ENCODE data around the gene ORM1.
"Not testable (repeated sequence)": the region's sequence is repeated elsewhere in the genome, so short reads cannot be mapped to it uniquely, and the experiment has no call there.

The ORM1 gene

GRCh38 chr9:114330636-114331035 is 7.7 kb downstream of the ORM1 start:
- Histone ChIP-seq H3K36me3 (peaks cover 13 to 15% (median 14%) of the 10 kb centered on the region in 11 experiments), H4K20me1 (peaks cover 0 to 4% (median 0%) of the 10 kb centered on the region in 11 experiments; a peak in 4 of 22 replicates), H3K4me1 (peaks cover 0 to 11% (median 0%) of the 10 kb centered on the region in 10 experiments; a peak in 2 of 20 replicates), H3K27ac (no peak overlapping the region), H3K9me3 (replicated peaks in 1 of 11) (peaks cover 0 to 20% (median 8%) of the 10 kb centered on the region in 11 experiments; a peak in 11 of 22 replicates), H3K9ac (no peak overlapping the region), H3K27me3 (no peaks in the 10 kb centered on the region), H3K4me2 (no peak overlapping the region), H3K4me3 (no peak overlapping the region)
- no peak for TF ChIP-seq Cebpa-rat (IDR thresholded peaks at IDR 0.05)

GRCh38 chr9:114331229-114332195 is 8.6 kb downstream of the ORM1 start:
- H3K4me2 ChIP-seq, H3K27ac ChIP-seq, H3K9ac ChIP-seq, H3K27me3 ChIP-seq, H3K4me3 ChIP-seq: not testable (repeated sequence)
- H3K4me1 ChIP-seq: peaks cover 0 to 13% (median 5%) of the 10 kb centered on the region in 10 experiments; a peak in 4 of 20 replicates
- H3K36me3 ChIP-seq: peaks cover 21 to 23% (median 23%) of the 10 kb centered on the region in 11 experiments
- peaks cover 0 to 29% (median 8%) of the 10 kb centered on the region in 11 experiments; a peak in 11 of 22 replicates for H3K9me3 ChIP-seq (replicated peaks in 1 of 11)
- H4K20me1 ChIP-seq: peaks cover 0 to 13% (median 0%) of the 10 kb centered on the region in 11 experiments; a peak in 4 of 22 replicates

- H3K27ac ChIP-seq, H3K9ac ChIP-seq: not testable (repeated sequence)
These were observed 9.7 kb downstream of the ORM1 start for GRCh38 chr9:114332474-114333040.

GRCh38 chr9:114333718-114334117 is 10.8 kb downstream of the ORM1 start:
- H3K4me2 ChIP-seq, H3K4me3 ChIP-seq, H3K27ac ChIP-seq, H3K9ac ChIP-seq, H3K27me3 ChIP-seq: not testable (repeated sequence)
- Histone ChIP-seq H3K9me3 (replicated peaks in 1 of 11) (peaks cover 0 to 22% (median 8%) of the 10 kb centered on the region in 11 experiments; a peak in 11 of 22 replicates), H4K20me1 (peaks cover 0 to 33% (median 16%) of the 10 kb centered on the region in 11 experiments; a peak in 18 of 22 replicates), H3K4me1 (peaks cover 0 to 13% (median 4%) of the 10 kb centered on the region in 10 experiments; a peak in 4 of 20 replicates), H3K36me3 (peaks cover 42 to 45% (median 44%) of the 10 kb centered on the region in 11 experiments)

More at GRCh38 chr9:114332474-114333040, 9.7 kb downstream of the ORM1 start:
- H3K4me2 ChIP-seq, H3K27me3 ChIP-seq, H3K4me3 ChIP-seq: not testable (repeated sequence)
- Histone ChIP-seq H3K36me3 (peaks cover 31 to 34% (median 32%) of the 10 kb centered on the region in 11 experiments), H4K20me1 (peaks cover 0 to 21% (median 6%) of the 10 kb centered on the region in 11 experiments; a peak in 12 of 22 replicates), H3K4me1 (peaks cover 0 to 13% (median 6%) of the 10 kb centered on the region in 10 experiments; a peak in 4 of 20 replicates), H3K9me3 (replicated peaks in 1 of 11) (peaks cover 0 to 28% (median 8%) of the 10 kb centered on the region in 11 experiments; a peak in 11 of 22 replicates)

- H3K4me1 ChIP-seq: peaks cover 0 to 16% (median 5%) of the 10 kb centered on the region in 10 experiments; a peak in 9 of 20 replicates
- peaks cover 50 to 53% (median 51%) of the 10 kb centered on the region in 11 experiments for H3K36me3 ChIP-seq
- peaks cover under 1 to 40% (median 24%) of the 10 kb centered on the region in 11 experiments; a peak in 19 of 22 replicates for H4K20me1 ChIP-seq
- H3K4me3 ChIP-seq: no peak overlapping the region
- TF ChIP-seq Cebpa-rat (IDR thresholded peaks at IDR 0.05): no peak
- H3K9me3 ChIP-seq (replicated peaks in 1 of 11): peaks cover 0 to 22% (median 8%) of the 10 kb centered on the region in 11 experiments; a peak in 11 of 22 replicates
- no peak overlapping the region for H3K4me2 ChIP-seq
- no peaks in the 10 kb centered on the region for H3K27me3 ChIP-seq
- no peak overlapping the region for H3K9ac ChIP-seq
- no peak overlapping the region for H3K27ac ChIP-seq
These were observed 11.6 kb downstream of the ORM1 start for GRCh38 chr9:114334490-114334889.

DNA sequence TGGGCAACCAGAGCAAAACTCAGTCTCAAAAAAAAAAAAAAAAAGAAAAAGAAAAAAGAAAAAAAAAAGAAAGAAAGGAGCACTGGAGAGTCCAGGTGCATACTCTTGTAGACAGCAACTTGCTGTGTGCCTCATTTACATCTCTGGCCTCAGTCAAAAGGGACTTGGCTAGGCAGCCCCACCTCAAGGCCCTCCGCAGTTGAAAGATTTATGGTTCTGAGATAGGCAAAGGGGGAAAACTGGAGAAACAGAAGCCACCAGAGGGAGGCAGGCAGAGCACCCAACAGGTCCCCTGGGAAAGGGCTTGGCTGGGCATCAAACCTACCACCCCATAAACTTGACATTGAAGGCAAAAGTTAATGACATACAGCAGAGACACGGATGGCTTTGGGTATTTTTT is 12.8 kb downstream of the ORM1 start:
- Histone ChIP-seq H3K9ac (no peak overlapping the region), H3K4me3 (no peak overlapping the region), H3K36me3 (peaks cover 63 to 66% (median 64%) of the 10 kb centered on the region in 11 experiments), H3K9me3 (replicated peaks in 1 of 11) (peaks cover 0 to 22% (median 8%) of the 10 kb centered on the region in 11 experiments; a peak in 11 of 22 replicates), H3K27me3 (no peaks in the 10 kb centered on the region), H3K27ac (no peak overlapping the region), H3K4me1 (peaks cover 0 to 28% (median 11%) of the 10 kb centered on the region in 10 experiments; a peak in 12 of 20 replicates), H4K20me1 (peaks cover 4 to 52% (median 33%) of the 10 kb centered on the region in 11 experiments; a peak in 20 of 22 replicates), H3K4me2 (no peak overlapping the region)
- TF ChIP-seq Cebpa-rat (IDR thresholded peaks at IDR 0.05): no peak

GRCh38 chr9:114336157-114336556 is 13.3 kb downstream of the ORM1 start:
- Histone ChIP-seq H3K9me3 (replicated peaks in 1 of 11) (peaks cover 0 to 22% (median 8%) of the 10 kb centered on the region in 11 experiments; a peak in 11 of 22 replicates), H3K4me3 (no peak overlapping the region), H3K27ac (no peak overlapping the region), H3K4me2 (no peak overlapping the region), H3K9ac (0 out of 22 replicates have a peak overlapping the region, but pooled peaks of 2 of the 11 experiments have one; percentile 8 to 29), H3K27me3 (no peaks in the 10 kb centered on the region), H4K20me1 (peaks cover 4 to 56% (median 37%) of the 10 kb centered on the region in 11 experiments; a peak in 21 of 22 replicates), H3K36me3 (peaks cover 67 to 70% (median 68%) of the 10 kb centered on the region in 11 experiments), H3K4me1 (peaks cover 0 to 29% (median 13%) of the 10 kb centered on the region in 10 experiments; a peak in 12 of 20 replicates)
- TF ChIP-seq Cebpa-rat (IDR thresholded peaks at IDR 0.05): no peak

DNA sequence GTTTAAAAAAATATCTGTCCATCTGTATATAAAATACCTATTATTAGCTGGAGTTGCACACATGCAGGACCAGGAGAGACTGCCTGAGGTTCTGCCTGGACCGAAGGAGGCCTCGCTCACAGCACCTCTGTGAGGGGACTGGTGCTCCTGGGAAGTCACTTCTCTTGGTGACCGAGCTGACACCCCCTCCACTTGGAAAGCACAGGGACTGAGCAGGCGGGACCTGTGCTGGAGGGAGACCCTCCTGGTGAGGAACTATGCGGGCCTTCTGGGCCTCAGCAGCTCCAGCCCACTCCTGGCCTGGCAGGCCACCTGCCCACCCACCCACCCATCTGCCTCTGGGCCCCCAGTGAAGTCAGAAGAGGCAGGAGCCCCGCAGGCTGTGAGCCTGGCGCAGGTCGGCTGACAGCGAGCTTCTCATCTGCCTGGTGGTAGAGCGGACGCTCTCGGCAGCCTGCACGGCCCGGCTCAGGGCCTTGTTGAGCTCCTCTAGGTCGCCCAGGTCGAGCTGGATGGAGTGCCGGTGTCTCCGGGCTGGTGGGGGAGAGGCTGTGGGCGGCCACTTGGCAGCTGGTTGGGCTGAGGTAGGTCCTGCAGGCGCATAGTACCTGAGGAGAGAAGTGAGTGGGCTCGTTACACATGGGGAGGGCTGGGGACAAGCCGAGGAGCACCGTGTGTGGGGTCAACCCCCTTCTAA is 13.9 kb downstream of the ORM1 start:
- no peaks in the 10 kb centered on the region for H3K27me3 ChIP-seq
- peaks cover 74 to 77% (median 75%) of the 10 kb centered on the region in 11 experiments for H3K36me3 ChIP-seq
- TF ChIP-seq Cebpa-rat (IDR thresholded peaks at IDR 0.05): no peak
- H4K20me1 ChIP-seq: peaks cover 4 to 63% (median 42%) of the 10 kb centered on the region in 11 experiments; a peak in 21 of 22 replicates
- H3K4me3 ChIP-seq: no peak overlapping the region
- no peak overlapping the region for H3K27ac ChIP-seq
- H3K4me2 ChIP-seq: no peak overlapping the region
- peaks cover 0 to 22% (median 8%) of the 10 kb centered on the region in 11 experiments; a peak in 11 of 22 replicates for H3K9me3 ChIP-seq (replicated peaks in 1 of 11)
- H3K4me1 ChIP-seq: peaks cover 0 to 36% (median 15%) of the 10 kb centered on the region in 10 experiments; a peak in 12 of 20 replicates
- H3K9ac ChIP-seq: 0 out of 22 replicates have a peak overlapping the region, but pooled peaks of 1 of the 11 experiments have one; percentile 8

All from BLaER1 treated with 17β-estradiol and CSF1 and Interleukin-3, amounts not matched to agents 10 nM and 100 nM (cell line).